Measurements from ENCODE around the gene GALNT7. TPM values are rescaled to one million over a fixed set of nuclear protein-coding genes. Genes with fewer than 3 reads are reported as not detected.

The GALNT7 gene
- total RNA-seq, 1 experiment from 2014 or later = 16.8 TPM

DNA sequence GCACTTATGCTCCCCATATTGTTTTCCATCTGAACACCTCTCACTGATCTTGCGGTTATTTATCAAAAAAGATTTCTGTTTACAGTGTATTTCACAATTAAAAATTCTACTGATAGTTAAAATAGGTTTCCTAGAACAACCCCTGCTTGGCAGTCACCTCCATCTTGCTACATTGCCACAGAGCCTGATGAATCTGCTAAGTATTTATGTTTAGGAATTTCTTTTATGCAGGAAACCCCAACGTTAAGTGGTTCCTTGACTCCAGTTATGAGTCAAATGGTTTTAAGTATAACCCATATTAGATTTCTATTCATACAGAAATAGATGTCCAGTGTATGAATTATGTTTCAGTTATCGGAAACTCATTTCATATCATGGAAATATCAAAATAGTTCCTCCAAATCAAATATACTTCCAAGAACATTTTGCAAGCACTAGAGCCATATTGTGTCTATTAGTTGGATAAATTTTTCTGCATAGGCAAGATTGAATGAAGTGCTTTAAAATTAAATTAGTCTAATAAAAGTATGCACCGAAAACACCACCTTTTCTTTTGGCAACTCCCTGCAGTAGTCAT, 20.6 kb downstream of the GALNT7 start:
- intact Hi-C loops (cut with micrococcal nuclease; ENCODE audit: unreplicated experiment) = no loop called here
- Histone ChIP-seq H3K36me3 (ENCODE audit: control insufficient read depth, insufficient read depth, low read length) (no peaks in the 10 kb centered on the region), H3K27me3 (replicated peaks; ENCODE audit: control insufficient read depth, insufficient read depth, low read length) (no peaks in the 10 kb centered on the region), H3K9me3 (no peaks in the 10 kb centered on the region), H3K4me3 (ENCODE audit: low read depth, low read length) (no peak overlapping the region), H3K4me1 (peaks cover 11% of the 10 kb centered on the region)
- no peak for DNase-seq
- Mint-ChIP-seq H3K9me3 (ENCODE audit: unreplicated experiment) (no peaks in the 10 kb centered on the region), H3K4me3 (ENCODE audit: unreplicated experiment) (no peak overlapping the region), H3K27me3 (ENCODE audit: insufficient read depth, unreplicated experiment) (no peaks in the 10 kb centered on the region), H3K27ac (ENCODE audit: unreplicated experiment) (no peak overlapping the region), H3K36me3 (ENCODE audit: insufficient read depth, unreplicated experiment) (no peaks in the 10 kb centered on the region), H3K4me1 (ENCODE audit: low read depth, unreplicated experiment) (peaks cover 13% of the 10 kb centered on the region)
- BruUV-seq (replicated peaks) = no TSS peak
- POLR2A ChIA-PET = no interaction called here
- CTCF ChIA-PET = no interaction called here
- TF ChIP-seq, protein P1, sequence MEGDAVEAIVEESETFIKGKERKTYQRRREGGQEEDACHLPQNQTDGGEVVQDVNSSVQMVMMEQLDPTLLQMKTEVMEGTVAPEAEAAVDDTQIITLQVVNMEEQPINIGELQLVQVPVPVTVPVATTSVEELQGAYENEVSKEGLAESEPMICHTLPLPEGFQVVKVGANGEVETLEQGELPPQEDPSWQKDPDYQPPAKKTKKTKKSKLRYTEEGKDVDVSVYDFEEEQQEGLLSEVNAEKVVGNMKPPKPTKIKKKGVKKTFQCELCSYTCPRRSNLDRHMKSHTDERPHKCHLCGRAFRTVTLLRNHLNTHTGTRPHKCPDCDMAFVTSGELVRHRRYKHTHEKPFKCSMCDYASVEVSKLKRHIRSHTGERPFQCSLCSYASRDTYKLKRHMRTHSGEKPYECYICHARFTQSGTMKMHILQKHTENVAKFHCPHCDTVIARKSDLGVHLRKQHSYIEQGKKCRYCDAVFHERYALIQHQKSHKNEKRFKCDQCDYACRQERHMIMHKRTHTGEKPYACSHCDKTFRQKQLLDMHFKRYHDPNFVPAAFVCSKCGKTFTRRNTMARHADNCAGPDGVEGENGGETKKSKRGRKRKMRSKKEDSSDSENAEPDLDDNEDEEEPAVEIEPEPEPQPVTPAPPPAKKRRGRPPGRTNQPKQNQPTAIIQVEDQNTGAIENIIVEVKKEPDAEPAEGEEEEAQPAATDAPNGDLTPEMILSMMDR (IDR thresholded peaks at IDR 0.05; ENCODE audit: insufficient read depth in 1 of 2, low read depth in 1 of 2, low read length in 1 of 2, severe bottlenecking in 1 of 2, unreplicated experiment in 1 of 2) = no peak

DNA sequence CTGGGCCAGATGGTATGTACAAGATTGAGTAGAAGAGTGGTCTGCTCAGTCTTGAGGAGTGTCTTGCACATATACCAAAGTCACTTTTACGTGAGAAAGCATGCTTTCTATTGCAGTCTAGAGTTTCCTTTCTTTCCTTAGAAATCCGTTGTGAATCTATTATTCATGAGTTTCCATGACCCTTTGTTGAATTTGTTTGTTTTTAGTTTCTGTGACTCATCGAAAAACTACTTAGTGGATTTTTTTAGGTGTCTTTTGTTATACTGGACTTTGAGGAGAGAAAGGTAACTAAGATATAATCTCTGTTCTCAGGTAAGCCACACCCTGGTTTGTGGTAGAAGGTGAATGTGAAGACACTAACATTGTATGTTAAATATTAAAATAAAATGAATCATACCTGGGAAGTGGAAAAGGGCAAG, 23.0 kb downstream of the GALNT7 start:
- no peak for DNase-seq
- no peaks in the 10 kb centered on the region for H3K27me3 ChIP-seq (replicated peaks; ENCODE audit: control insufficient read depth, insufficient read depth, low read length)
- Mint-ChIP-seq H3K4me1 (ENCODE audit: low read depth, unreplicated experiment) (peaks cover 13% of the 10 kb centered on the region), H3K27ac (ENCODE audit: unreplicated experiment) (peak overlapping the region; percentile 14), H3K9me3 (ENCODE audit: unreplicated experiment) (no peaks in the 10 kb centered on the region), H3K4me3 (ENCODE audit: unreplicated experiment) (no peak overlapping the region), H3K27me3 (ENCODE audit: insufficient read depth, unreplicated experiment) (no peaks in the 10 kb centered on the region), H3K36me3 (ENCODE audit: insufficient read depth, unreplicated experiment) (no peaks in the 10 kb centered on the region)
- peaks cover 11% of the 10 kb centered on the region for H3K4me1 ChIP-seq
- POLR2A ChIA-PET = no interaction called here
- H3K4me3 ChIP-seq (ENCODE audit: low read depth, low read length) = no peak overlapping the region
- BruUV-seq (replicated peaks) = no TSS peak
- no peaks in the 10 kb centered on the region for H3K36me3 ChIP-seq (ENCODE audit: control insufficient read depth, insufficient read depth, low read length)
- TF ChIP-seq, protein P1 (IDR thresholded peaks at IDR 0.05; ENCODE audit: insufficient read depth in 1 of 2, low read depth in 1 of 2, low read length in 1 of 2, severe bottlenecking in 1 of 2, unreplicated experiment in 1 of 2) = no peak
- no peaks in the 10 kb centered on the region for H3K9me3 ChIP-seq
- CTCF ChIA-PET = no interaction called here
- intact Hi-C loops (cut with micrococcal nuclease; ENCODE audit: unreplicated experiment) = no loop called here

DNA sequence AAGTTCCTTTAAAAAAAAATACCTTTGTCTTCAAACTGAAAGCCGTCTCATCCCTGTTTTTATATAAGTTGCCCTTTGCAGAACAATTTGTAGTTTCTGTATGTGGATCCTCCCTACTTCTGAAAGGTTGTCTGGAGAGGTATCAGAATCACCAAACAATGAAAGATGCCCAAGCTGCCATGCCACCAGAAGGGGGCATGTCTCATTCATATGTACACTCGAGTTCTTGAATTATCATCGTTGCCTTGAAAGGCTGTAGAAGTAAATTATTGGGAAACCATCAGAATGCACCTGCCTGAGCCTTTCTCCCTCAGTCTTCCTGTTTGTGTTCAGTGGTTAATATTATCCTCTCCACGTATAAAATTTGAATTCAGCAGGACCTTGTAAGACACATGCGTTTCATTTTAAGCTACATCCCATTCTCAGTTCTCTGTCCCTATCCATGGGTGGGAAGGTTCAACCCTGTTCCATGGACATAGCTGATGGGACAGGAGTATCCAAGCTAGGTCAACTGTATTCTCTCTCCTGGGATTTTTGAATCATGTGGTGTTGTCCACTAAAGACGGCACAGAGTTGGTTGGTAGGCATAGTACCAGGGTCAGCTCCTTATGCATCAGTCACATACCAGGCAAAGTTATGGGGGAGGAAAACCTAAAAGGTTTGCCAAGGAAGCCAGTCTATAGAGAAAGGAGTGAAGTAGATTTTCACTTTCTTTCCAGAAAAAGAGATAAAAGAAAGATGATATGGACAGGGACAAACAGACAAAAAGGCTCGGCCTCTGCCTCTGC, 24.0 kb downstream of the GALNT7 start:
- TF ChIP-seq, protein P1 (IDR thresholded peaks at IDR 0.05; ENCODE audit: insufficient read depth in 1 of 2, low read depth in 1 of 2, low read length in 1 of 2, severe bottlenecking in 1 of 2, unreplicated experiment in 1 of 2) = no peak
- DNase-seq = no peak
- CTCF ChIA-PET = no interaction called here
- no TSS peak for BruUV-seq (replicated peaks)
- no peaks in the 10 kb centered on the region for H3K36me3 ChIP-seq (ENCODE audit: control insufficient read depth, insufficient read depth, low read length)
- no peaks in the 10 kb centered on the region for H3K36me3 Mint-ChIP-seq (ENCODE audit: insufficient read depth, unreplicated experiment)
- peaks cover 11% of the 10 kb centered on the region for H3K4me1 ChIP-seq
- no peak overlapping the region for H3K4me3 Mint-ChIP-seq (ENCODE audit: unreplicated experiment)
- no peaks in the 10 kb centered on the region for H3K27me3 Mint-ChIP-seq (ENCODE audit: insufficient read depth, unreplicated experiment)
- H3K4me1 Mint-ChIP-seq (ENCODE audit: low read depth, unreplicated experiment) = peaks cover 20% of the 10 kb centered on the region
- POLR2A ChIA-PET = no interaction called here
- no peaks in the 10 kb centered on the region for H3K27me3 ChIP-seq (replicated peaks; ENCODE audit: control insufficient read depth, insufficient read depth, low read length)
- no peaks in the 10 kb centered on the region for H3K9me3 ChIP-seq
- H3K27ac Mint-ChIP-seq (ENCODE audit: unreplicated experiment) = no peak overlapping the region
- intact Hi-C loops (cut with micrococcal nuclease; ENCODE audit: unreplicated experiment) = no loop called here
- no peaks in the 10 kb centered on the region for H3K9me3 Mint-ChIP-seq (ENCODE audit: unreplicated experiment)
- no peak overlapping the region for H3K4me3 ChIP-seq (ENCODE audit: low read depth, low read length)

Measured in Caco-2 (cell line).